K562 (cell line): Measurements from ENCODE around the gene RRH. TPM values are rescaled to one million over a fixed set of nuclear protein-coding genes. Genes with fewer than 3 reads are reported as not detected.

ENCODE experiments used
- BHLHE40 ChIP-seq: IDR thresholded peaks from 2 replicates; pipeline ENCODE4 v1.6.1; 2011; ENCODE audit warnings: low read length, improper control_type of control experiment
- CREB1 ChIP-seq, 2 experiments: sonication (generic) in 1 of 2; formaldehyde crosslinking in 1 of 2; IDR thresholded peaks; 2 replicates each; pipeline versions ENCODE4 v1.6.1 to v1.8.0; 2012 to 2022; ENCODE audit warnings: inconsistent platforms in 1 of 2, mild to moderate bottlenecking in 1 of 2, missing genetic modification reagents in 1 of 2, moderate library complexity in 1 of 2
- HEY1 ChIP-seq: fragments of 250-450 bp; sonication (Bioruptor Pico); IDR thresholded peaks from 2 replicates; pipeline ENCODE4 v1.5.0; 2020; ENCODE audit warnings: mild to moderate bottlenecking, moderate library complexity, borderline replicate concordance
- KLF13 ChIP-seq: fragments of 450-650 bp; IDR thresholded peaks from 2 replicates; pipeline ENCODE4 v1.6.1; 2016; ENCODE audit warnings: missing genetic modification characterization, low read depth, mild to moderate bottlenecking, missing compliant biosample characterization, moderate library complexity, borderline replicate concordance
- KLF6 ChIP-seq: fragments of 250-450 bp; sonication (Bioruptor Pico); IDR thresholded peaks from 2 replicates; pipeline ENCODE4 v1.4.0; 2020; ENCODE audit warnings: mild to moderate bottlenecking, moderate library complexity, borderline replicate concordance
- MTA1 ChIP-seq: fragments of 450-650 bp; IDR thresholded peaks from 2 replicates; pipeline ENCODE4 v1.6.1; 2017; ENCODE audit warnings: borderline replicate concordance
- NELFE ChIP-seq: IDR thresholded peaks from 2 replicates; pipeline ENCODE4 v1.6.1; 2011; ENCODE audit warnings: mild to moderate bottlenecking; ENCODE audit not compliant: insufficient read depth, insufficient read length
- SAFB2 ChIP-seq: fragments of 200-400 bp; formaldehyde crosslinking; IDR thresholded peaks from 2 replicates; pipeline ENCODE4 v1.6.1; 2018; ENCODE audit warnings: borderline replicate concordance, low read length, low read depth, moderate library complexity; ENCODE audit not compliant: severe bottlenecking
- SLC30A9 ChIP-seq: fragments of 250-450 bp; sonication (Bioruptor Pico); IDR thresholded peaks from 2 replicates; pipeline ENCODE4 v1.8.0; 2022; ENCODE audit warnings: mild to moderate bottlenecking, moderate library complexity
- SMARCC2 ChIP-seq: fragments of 450-650 bp; IDR thresholded peaks from 2 replicates; pipeline ENCODE4 v1.6.1; 2017; ENCODE audit warnings: antibody characterized with exemption, moderate library complexity, mild to moderate bottlenecking, low read depth
- SUPT5H ChIP-seq: fragments of 450-650 bp; IDR thresholded peaks from 2 replicates; pipeline ENCODE4 v1.6.1; 2016
- TAF1 ChIP-seq: IDR thresholded peaks from 2 replicates; pipeline ENCODE4 v1.6.1; 2011; ENCODE audit warnings: mild to moderate bottlenecking, low read length, moderate library complexity; ENCODE audit not compliant: insufficient read depth, control insufficient read depth, severe bottlenecking; ENCODE audit errors: extremely low read depth
- TBP ChIP-seq: optimal IDR thresholded peaks from 2 replicates; pipeline ENCODE3; 2011; ENCODE audit warnings: low read depth, low read length, improper control_type of control experiment
- ZNF121 ChIP-seq: sonication (generic); formaldehyde crosslinking; conservative IDR thresholded peaks from 2 replicates; pipeline ENCODE4 v1.8.0; 2022; ENCODE audit warnings: missing genetic modification reagents
- ZNF282 ChIP-seq: sonication (generic); formaldehyde crosslinking; IDR thresholded peaks from 2 replicates; pipeline ENCODE4 v1.8.1; 2023; ENCODE audit warnings: missing genetic modification reagents
- ZNF354B ChIP-seq: fragments of 250-450 bp; sonication (Bioruptor Pico); IDR thresholded peaks from 2 replicates; pipeline ENCODE4 v1.4.0; 2020
- ZNF76 ChIP-seq: fragments of 250-450 bp; sonication (Bioruptor Pico); IDR thresholded peaks from 2 replicates; pipeline ENCODE4 v1.4.0; 2020; ENCODE audit warnings: mild to moderate bottlenecking, moderate library complexity, borderline replicate concordance
- ZNF79 ChIP-seq: fragments of 250-450 bp; sonication (Bioruptor Pico); IDR thresholded peaks from 2 replicates; pipeline ENCODE4 v1.4.0; 2020; ENCODE audit warnings: low read depth, mild to moderate bottlenecking, moderate library complexity
- polyA plus RNA-seq, 8 experiments: library from polyadenylated mRNA; depleted of rRNA in 4 of 8; stranded (reverse) in 5 of 8; unstranded in 3 of 8; fragments of >200 nt; fragmentation: Nextera tagmentation in 2 of 8; fragmentation: Illumina TruSeq in 1 of 8; extraction: Ambion mirVana in 2 of 8; extraction: Trizol in 1 of 8; gene quantifications; 2 replicates each; pipeline versions ENCODE4 v1.2.1 to v1.2.3, GENCODE V29; 2011 to 2014; ENCODE audit warnings: inconsistent platforms in 1 of 8, missing spikeins in 1 of 8
- total RNA-seq, 7 experiments: library from RNA; depleted of rRNA in 6 of 7; stranded (reverse); fragments of >200 nt in 6 of 7; fragmentation: Illumina TruSeq in 2 of 7; extraction: Trizol in 2 of 7; gene quantifications; 2 replicates each; pipeline versions ENCODE4 v1.2.1 to v1.2.3, GENCODE V29; 2011 to 2021; ENCODE audit warnings: low replicate concordance in 1 of 7
- TF ChIP-seq, protein P1 (sequence below): fragments of 450-650 bp; formaldehyde crosslinking; conservative IDR thresholded peaks from 2 replicates; pipeline ENCODE4 v1.4.0; 2022; ENCODE audit warnings: mild to moderate bottlenecking, missing genetic modification characterization
- TF ChIP-seq, protein P2 (sequence below): fragments of 250-450 bp; sonication (Bioruptor Pico); IDR thresholded peaks from 2 replicates; pipeline ENCODE4 v1.5.1; 2021; ENCODE audit warnings: mild to moderate bottlenecking
- TF ChIP-seq, protein P3 (sequence below): sonication (generic); formaldehyde crosslinking; IDR thresholded peaks from 2 replicates; pipeline ENCODE4 v1.8.1; 2023; ENCODE audit warnings: mild to moderate bottlenecking, missing genetic modification reagents

Gene RRH
- total and polyA plus RNA-seq, 9 of the 15 experiments (the other 6 are each of a cell fraction or from before 2014, with no cell fraction given): 0.04 to 0.31 (median 0.12) TPM; not detected in 3

DNA sequence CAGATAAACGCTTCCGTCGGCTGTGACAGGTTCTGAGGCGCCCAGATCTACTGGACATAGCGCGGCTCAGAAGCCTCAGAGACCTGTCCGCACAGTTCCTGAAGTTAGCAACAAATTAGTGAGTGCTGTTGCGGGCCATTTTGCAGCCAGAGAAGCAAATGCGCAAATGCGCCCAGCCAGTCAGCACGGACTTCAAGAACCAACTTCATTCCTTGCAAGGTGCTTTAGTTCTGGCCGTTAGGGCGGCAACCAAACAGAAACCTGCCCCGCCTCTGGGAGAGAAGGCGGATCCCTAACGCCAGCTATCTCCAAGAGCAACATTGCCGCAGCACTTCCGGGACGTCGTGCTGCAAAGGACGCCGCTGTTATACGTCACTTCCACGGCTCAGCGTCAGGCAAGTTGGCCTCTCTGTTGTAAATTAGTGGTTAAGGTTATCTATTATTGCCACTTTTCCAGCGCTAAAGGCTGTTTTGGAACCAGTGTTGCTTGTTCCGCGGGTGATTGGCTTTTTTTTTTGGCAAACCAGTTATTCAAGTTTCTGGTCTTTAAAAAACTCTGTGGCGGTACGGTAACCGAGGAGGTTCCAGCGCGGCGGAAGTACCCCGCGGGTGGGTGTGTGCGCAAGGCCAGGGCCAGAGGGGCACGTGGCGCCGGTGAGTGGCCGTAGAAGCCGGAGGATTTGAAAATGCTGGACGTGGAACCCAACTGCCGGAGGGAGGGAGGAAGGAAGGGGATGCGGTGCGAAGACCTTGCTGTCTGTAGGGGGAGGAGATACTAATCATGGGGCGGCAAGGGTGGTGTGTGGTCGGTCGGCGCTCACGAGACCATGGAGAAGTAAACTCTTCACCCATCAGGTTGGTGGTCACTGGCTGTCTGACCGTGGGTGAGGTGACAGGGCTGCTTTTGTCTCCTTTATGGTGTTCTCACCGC is 12.4 kb upstream of the RRH start, which contains the start of gene GAR1 (continued):
- TF ChIP-seq ZNF76 (CRISPR knock-in tag): no peak
- no peak for TF ChIP-seq ZNF282 (CRISPR knock-in tag)
- TF ChIP-seq, protein P1, sequence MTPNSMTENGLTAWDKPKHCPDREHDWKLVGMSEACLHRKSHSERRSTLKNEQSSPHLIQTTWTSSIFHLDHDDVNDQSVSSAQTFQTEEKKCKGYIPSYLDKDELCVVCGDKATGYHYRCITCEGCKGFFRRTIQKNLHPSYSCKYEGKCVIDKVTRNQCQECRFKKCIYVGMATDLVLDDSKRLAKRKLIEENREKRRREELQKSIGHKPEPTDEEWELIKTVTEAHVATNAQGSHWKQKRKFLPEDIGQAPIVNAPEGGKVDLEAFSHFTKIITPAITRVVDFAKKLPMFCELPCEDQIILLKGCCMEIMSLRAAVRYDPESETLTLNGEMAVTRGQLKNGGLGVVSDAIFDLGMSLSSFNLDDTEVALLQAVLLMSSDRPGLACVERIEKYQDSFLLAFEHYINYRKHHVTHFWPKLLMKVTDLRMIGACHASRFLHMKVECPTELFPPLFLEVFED (CRISPR knock-in tag): no peak
- TF ChIP-seq, protein P2, sequence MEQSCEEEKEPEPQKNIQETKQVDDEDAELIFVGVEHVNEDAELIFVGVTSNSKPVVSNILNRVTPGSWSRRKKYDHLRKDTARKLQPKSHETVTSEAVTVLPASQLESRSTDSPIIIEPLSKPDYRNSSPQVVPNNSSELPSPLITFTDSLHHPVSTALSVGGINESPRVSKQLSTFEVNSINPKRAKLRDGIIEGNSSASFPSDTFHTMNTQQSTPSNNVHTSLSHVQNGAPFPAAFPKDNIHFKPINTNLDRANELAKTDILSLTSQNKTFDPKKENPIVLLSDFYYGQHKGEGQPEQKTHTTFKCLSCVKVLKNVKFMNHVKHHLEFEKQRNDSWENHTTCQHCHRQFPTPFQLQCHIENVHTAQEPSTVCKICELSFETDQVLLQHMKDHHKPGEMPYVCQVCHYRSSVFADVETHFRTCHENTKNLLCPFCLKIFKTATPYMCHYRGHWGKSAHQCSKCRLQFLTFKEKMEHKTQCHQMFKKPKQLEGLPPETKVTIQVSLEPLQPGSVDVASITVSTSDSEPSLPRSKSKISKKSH (CRISPR knock-in tag): no peak
- no peak for TF ChIP-seq SLC30A9 (CRISPR knock-in tag)
- no peak for TF ChIP-seq KLF6 (CRISPR knock-in tag)
- TF ChIP-seq TAF1: peak; percentile 87
- peak; percentile 98 for TF ChIP-seq CREB1 (IDR thresholded peaks at IDR 0.05)
- TF ChIP-seq CREB1 (CRISPR knock-in tag; IDR thresholded peaks at IDR 0.05): peak; percentile 97
- no peak for TF ChIP-seq ZNF79
- TF ChIP-seq, protein P3, sequence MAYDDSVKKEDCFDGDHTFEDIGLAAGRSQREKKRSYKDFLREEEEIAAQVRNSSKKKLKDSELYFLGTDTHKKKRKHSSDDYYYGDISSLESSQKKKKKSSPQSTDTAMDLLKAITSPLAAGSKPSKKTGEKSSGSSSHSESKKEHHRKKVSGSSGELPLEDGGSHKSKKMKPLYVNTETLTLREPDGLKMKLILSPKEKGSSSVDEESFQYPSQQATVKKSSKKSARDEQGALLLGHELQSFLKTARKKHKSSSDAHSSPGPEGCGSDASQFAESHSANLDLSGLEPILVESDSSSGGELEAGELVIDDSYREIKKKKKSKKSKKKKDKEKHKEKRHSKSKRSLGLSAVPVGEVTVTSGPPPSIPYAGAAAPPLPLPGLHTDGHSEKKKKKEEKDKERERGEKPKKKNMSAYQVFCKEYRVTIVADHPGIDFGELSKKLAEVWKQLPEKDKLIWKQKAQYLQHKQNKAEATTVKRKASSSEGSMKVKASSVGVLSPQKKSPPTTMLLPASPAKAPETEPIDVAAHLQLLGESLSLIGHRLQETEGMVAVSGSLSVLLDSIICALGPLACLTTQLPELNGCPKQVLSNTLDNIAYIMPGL (CRISPR knock-in tag): no peak; the same call in 1 of the 2 replicates
- no peak for TF ChIP-seq ZNF121 (CRISPR knock-in tag)
- no peak for TF ChIP-seq SAFB2
- peak; percentile 81 for TF ChIP-seq BHLHE40
- peak; percentile 88 for TF ChIP-seq TBP
- peak; percentile 98 for TF ChIP-seq MTA1
- peak; percentile 83 for TF ChIP-seq SUPT5H
- TF ChIP-seq NELFE: no peak
- TF ChIP-seq ZNF354B (CRISPR knock-in tag): no peak
- TF ChIP-seq KLF13 (tag): peak; percentile 96
- TF ChIP-seq HEY1 (CRISPR knock-in tag): no peak
- TF ChIP-seq SMARCC2: no peak
